NCI-H774 (cell line): ENCODE data around the gene FLII.

Source experiments
- DNase-seq: peaks from one replicate; lab custom pipeline; 2025; lab: John Stamatoyannopoulos, UW

The FLII gene

GRCh38 chr17:18260332-18261145 is 2.0 kb upstream of the FLII start, which contains the start of gene MIEF2:
Gene MIEF2, plus strand, starts transcription at chr17:18260662. Its CDS starts 2,059 bp downstream, at chr17:18262721.
- DNase-seq, result peak; percentile 76

DNA sequence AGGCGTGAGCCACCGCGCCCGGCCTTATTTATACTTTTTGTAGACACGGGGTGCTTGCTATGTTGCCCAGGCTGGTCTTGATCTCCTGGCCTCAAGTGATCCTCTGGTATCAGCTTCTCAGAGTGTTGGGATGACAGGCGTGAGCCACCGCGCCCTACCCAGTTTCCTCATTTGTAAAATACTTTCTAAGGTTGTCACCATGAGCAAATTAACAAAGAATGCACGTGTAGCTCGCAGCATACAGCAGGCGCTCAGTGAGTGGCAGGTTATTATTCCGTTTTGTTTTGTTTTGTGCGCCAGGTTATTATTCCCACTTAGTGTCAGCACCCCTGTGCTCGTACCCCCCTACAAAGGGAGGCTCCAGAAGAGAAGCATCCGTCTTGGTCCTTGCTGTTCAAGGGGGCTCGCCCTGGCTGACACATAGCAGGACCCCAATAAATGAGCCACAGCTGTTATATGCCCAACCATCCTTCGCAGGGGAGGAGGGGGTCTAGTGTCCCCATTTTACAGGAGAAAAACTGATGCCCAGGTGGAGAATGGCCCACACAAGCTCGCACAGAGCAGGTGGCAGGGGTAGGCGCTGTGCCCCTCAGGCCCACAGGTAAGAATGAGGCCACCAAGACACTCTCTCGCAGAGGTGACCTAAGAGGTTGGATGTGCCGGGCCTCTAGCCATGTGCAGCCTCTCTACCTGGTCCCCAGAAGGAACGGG is 1.2 kb upstream of the FLII start:
- no peak for DNase-seq

DNA sequence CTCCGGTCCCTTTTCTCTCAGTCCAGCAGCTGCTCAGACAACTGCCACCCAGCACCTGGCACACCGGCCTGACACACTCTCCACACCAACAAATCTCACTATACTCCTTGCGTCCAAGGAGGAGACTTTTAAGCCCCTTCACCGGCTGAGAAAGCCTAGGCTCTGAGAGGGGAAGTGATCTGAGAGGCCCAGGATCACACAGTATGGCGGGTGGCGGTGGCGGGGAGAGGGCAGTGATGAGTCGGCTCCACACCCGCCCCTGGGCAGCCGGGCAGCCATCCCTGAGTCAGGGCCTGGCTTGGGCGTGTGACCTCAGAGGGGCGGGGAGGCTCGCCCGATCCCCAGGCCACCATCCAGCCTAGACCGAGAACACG is 569 bp downstream of the FLII start:
- no peak for DNase-seq

DNA sequence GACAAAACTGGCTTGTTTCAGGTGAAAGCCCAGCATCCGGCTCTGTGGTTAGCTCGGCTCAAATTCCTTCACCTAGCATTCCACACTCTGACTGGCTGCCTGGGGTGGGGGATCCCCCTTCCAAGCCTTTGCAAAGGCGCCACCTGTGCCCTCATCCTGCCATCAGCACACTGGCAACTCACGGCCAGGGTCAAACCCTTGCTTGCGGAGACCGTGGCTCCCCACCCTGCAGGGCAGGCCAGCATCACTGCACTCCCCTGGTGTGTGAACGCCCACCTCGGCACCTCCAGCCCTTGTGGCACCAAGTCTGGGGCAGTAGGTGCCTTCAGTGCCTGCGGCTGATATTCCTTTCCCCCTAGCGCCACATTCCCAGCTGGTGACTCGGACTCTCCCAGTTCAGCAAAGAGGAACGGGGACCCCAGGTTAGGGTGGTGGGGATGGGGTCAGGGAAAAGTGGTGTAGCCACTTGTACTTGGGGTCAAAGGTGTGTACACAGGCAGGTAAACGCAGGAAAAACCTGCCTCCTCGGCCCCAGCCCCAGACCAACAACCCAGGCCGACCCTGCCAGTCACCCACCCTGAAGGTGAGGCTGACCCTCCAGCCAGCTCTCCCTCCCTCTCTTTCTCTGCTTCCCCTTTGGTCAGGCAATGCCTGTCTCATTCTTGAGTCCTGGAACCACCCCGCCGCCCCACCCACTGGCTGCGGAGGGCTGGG is 1.1 kb downstream of the FLII start:
- DNase-seq, result no peak

DNA sequence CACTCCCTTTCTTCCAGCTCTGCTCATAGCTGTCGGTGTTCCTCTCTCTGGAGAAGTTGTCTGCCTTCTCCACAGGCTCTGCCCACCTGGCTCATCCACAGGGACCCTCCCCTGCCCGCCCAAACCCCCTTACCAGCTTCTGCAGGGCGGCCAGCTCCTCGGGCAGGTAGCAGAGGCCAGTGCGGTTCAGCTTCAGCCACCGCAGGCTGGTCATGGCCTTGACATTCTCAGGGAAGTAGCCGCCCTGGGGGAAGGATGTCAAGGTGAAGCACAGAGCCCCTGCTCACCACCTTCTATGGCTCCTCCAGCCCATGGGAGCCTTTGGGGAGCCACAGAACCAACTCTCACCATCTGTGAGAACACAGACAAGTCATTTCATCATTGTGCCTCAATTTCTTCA is 1.8 kb downstream of the FLII start:
- no peak for DNase-seq

- no peak for DNase-seq
Measured at GRCh38 chr17:18256351-18256750, 2.2 kb downstream of the FLII start.

DNA sequence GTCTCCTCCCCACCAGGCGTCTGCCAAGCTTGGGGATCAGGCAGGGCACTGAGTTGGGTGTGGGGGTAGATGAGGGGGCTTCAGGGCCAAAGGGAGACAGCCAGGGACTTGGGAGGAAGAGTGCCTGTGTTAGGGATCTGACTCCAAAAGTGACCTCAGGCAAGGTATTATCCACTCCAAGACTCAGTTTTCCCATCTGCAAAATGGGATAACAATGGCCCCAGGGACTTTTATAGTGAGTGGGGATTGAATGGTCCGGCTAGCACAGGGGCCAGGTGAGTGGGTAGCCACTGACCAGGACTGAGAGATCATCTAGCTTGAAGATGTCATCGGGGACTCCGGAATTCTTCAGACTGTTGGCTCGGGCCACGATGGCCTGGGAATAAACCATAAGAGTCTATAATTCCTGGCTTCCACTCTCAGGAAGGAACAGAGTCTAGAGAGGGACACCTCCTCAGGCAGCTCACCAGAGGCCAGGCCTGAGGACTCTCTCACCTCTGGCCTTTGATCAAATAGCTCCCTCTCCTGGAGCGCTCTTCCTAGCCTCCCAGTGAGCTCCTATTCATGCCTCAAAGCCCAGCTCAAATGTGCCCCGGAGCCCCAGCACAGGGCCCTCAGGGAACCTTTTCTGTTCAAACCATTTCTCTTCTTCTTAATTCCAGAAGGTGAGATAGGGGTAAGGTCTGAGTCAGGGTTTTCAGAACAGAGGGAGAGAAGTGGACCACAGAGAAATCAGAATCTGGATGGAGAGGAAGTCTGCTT is 3.5 kb downstream of the FLII start:
- DNase-seq, result no peak

DNA sequence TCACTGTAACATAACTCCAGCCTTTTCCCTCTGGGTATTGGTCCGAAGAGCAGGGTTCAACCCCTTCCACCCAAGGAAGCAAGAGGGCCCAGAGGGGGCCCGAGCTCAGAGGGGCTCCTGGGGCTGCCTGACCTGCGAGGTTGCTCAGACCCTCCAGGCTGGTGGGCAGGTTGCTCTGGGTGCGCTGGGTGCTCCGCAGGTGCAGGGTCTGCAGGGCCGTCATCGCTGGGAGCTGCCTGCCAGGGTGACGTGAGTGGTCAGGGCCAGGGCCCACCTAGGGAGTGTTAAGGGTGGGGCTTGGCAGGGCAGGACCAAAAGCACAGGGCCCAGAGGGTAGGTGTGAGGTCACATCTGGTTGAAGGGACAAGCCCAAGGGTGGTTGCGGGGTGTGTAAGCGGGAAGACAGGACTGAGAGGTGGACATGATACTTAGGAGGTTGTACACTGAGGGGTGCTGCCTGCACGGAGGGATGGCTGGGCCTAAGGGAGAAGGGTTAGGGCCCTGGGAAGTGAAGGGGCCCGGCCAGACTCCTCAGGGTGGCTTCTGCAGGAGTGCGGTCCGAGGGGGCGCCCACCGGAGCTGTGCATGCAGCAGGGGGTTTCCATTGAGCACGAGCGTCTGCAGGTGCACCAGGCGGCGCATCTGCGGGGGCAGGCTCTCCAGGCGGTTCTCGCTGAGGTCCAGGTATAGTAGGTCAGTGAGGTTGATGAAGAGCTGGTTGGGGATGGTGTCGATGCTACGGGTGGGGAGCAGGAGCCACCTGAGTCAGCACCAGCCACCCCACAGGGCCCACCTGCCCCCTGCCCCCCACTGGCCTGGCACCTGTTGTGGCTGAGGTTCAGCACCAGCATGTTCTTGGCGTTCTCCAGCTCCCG is 4.4 kb downstream of the FLII start:
- DNase-seq, result no peak

GRCh38 chr17:18253187-18253884 is 5.2 kb downstream of the FLII start:
- no peak for DNase-seq

DNA sequence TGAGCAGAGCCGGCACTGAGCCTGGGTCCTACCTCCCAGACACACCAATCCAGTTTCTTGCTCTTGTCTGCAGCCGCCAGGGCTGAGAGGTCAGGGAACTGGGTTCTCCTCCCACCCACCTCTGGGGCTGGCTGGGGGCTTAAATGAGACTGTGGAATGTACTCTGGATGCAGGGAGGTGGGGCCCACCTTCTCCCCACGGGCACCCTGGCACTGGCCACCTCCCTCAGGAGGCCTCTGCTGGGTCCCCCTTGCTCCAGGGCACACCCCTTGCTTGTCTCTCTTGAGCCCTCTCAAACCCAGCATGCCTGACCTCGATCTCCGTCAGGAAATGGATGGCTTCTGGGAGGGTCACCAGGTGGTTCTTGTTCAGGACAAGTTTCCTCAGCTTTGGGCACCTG is 6.4 kb downstream of the FLII start:
- DNase-seq, result no peak

- no peak for DNase-seq
Measured at GRCh38 chr17:18251204-18251603, 7.3 kb downstream of the FLII start.

DNA sequence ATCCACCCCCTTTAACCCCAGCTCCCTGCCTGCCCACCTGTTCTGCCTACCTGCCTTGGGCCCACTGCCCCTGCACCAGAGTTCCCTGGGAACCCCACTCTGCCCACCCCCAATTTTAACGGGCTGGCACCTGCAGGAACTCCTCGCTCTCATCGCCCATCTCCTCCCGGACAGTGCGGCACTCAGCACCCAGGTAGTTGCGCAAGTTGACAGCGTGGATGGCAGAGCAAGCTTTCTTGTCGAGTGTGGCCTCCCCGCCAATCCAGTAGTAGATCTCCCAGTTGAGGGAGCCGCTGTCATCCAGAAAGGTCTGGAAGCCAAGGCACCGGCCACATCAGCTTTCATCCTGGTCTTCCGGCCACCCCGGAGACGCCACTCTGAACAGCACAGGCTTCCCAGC is 7.8 kb downstream of the FLII start:
- no peak for DNase-seq

GRCh38 chr17:18250259-18250658 is 8.3 kb downstream of the FLII start:
- peak; percentile 0 for DNase-seq

GRCh38 chr17:18248811-18249210 is 9.7 kb downstream of the FLII start:
- DNase-seq, result no peak

- peak; percentile 10 for DNase-seq
Measured at GRCh38 chr17:18248300-18248731, 10.2 kb downstream of the FLII start.

DNA sequence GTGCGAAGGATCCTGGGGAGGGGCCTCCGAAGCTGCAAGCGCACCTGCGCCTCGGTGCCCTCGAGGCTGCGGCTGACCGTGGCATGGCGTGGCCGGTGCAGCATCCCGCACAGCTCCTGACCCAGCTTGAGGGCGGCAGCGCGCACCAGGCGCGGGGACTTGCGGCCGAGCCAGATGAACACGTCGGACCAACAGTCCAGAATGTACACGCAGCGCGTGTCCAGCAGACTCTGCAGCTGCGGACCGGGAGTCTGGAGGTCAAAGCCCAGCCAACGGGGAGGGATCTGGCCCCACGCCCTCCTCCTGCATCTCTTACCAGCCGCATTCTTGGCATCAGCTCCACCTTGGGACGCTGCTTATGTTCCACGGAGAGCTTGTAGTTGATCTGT is 10.9 kb downstream of the FLII start:
- no peak for DNase-seq

DNA sequence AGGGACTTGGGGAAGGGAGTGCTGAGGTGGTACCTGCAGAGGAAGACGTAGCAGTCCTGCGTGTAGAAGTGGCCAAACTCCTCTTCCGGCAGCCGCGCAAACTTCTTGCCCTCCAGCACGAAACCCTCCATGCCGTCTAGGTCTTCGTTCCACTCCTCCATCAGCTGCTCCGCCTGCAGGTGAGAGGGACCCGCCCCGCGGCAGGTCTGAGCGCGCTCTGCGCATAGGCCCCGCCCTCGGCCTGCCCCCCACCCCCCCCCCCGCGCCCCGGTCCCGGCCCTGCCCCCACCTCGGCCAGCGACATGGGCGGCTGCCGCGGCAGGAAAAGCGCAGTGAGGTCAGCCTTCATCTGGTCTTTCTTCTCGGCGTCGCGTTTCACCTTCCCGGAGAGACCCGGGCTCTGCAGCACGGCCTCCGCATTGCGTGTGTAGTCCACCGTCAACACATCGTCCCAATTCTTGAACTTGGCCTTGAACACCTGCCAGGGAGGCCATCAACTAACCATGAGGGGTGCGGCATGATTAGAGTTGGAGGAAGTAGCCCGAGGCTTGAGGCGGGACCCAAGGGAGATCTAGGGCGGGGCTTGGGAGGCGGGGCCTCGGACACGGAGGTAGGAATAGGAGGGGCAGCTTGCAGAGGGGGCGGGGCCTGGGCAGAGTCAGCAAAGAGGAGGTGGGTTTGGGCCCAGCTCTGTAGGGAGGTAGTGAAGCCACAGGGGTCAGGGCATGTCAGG is 11.5 kb downstream of the FLII start:
- peak; percentile 49 for DNase-seq

- DNase-seq, result no peak
Measured at GRCh38 chr17:18246109-18246725, 12.3 kb downstream of the FLII start.

- no peak for DNase-seq
Measured at GRCh38 chr17:18245038-18245776, 13.3 kb downstream of the FLII start.
